ENCODE results near the gene TSTD1. TPM values are rescaled to one million over a fixed set of nuclear protein-coding genes. Genes with fewer than 3 reads are reported as not detected.
"Not testable (repeated sequence)": the region's sequence is repeated elsewhere in the genome, so short reads cannot be mapped to it uniquely, and the experiment has no call there.

TSTD1 gene
- total and polyA plus RNA-seq, 8 donors = 35.1 to 73.5 (median 45.7) TPM

DNA sequence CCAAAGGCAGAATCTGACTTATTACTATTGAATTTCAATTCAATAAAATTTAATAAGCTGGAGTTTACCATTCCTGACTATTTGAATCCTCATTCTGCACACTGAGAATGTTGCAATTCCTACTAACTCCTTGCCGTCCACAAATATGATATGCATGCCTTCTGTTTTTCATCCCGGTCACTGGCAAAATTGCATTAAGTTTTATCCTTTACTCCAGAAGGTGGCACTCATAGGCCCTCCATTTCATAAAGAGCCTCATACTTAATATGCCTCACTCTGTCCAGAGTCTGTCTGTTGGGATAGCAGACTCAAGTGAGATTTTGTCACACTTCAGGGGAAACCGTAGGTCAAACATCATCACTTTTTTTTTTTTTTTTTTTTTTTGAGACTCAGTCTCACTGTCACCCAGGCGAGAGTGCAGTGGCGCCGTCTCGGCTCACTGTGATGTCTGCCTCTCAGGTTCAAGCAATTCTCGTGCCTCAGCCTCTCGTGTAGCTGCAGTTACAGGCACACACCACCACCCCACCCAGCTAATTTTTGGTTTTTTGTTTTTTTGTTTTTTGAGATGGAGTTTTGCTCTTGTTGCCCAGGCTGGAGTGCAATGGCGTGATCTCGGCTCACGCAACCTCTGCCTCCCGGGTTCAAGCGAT, 45.1 kb downstream of the TSTD1 start:
- Histone ChIP-seq H3K4me3 (no peak overlapping the region), H3K27me3 (no peaks in the 10 kb centered on the region), H3K4me1 (peaks cover 0 to 47% of the 10 kb centered on the region in 2 donors), H3K27ac (no peak overlapping the region), H3K9me3 (no peaks in the 10 kb centered on the region), H3K36me3 (peaks cover 0 to 13% of the 10 kb centered on the region in 2 donors)
- ATAC-seq = peak; percentile 55
- TF ChIP-seq, protein P1, sequence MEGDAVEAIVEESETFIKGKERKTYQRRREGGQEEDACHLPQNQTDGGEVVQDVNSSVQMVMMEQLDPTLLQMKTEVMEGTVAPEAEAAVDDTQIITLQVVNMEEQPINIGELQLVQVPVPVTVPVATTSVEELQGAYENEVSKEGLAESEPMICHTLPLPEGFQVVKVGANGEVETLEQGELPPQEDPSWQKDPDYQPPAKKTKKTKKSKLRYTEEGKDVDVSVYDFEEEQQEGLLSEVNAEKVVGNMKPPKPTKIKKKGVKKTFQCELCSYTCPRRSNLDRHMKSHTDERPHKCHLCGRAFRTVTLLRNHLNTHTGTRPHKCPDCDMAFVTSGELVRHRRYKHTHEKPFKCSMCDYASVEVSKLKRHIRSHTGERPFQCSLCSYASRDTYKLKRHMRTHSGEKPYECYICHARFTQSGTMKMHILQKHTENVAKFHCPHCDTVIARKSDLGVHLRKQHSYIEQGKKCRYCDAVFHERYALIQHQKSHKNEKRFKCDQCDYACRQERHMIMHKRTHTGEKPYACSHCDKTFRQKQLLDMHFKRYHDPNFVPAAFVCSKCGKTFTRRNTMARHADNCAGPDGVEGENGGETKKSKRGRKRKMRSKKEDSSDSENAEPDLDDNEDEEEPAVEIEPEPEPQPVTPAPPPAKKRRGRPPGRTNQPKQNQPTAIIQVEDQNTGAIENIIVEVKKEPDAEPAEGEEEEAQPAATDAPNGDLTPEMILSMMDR (IDR thresholded peaks at IDR 0.05) = peak in 1 of 2 donors; percentile 22
- DNase-seq = peak in 3 of 4 donors; percentile 31 to 78 (median 58)
- intact Hi-C loops (cut with DNase I) = no loop called here

DNA sequence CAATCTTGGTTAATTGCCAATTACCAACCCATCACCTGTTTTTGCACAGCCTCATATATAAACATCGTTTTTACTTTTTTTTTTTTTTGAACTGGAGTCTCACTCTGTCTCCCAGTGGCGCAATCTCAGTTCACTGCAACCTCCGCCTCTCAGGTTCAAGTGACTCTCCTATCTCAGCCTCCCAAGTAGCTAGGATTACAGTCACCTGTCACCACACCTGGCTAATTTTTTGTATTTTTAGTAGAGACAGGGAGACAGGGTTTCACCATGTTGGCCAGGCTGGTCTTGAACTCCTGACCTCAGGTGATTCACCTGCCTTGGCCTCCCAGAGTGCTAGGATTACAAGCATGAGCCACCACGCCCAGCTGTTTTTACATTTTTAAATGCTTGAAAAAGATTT, 46.7 kb downstream of the TSTD1 start:
- H3K4me3 ChIP-seq; H3K27ac ChIP-seq; H3K27me3 ChIP-seq; DNase-seq; H3K9me3 ChIP-seq; H3K36me3 ChIP-seq; ATAC-seq; intact Hi-C loops (cut with DNase I): not testable (repeated sequence)
- peaks cover 0 to 30% of the 10 kb centered on the region in 2 donors for H3K4me1 ChIP-seq

Other genes starting within 250 kb of the TSTD1 start
- gene LY9, start 242.8 kb downstream of the TSTD1 start, total RNA-seq = 1 to 10 TPM in 1 of 2 donors, under 1 TPM in 1; 0.82 to 2.5 TPM
- gene LY9, start 242.8 kb downstream of the TSTD1 start, polyA plus RNA-seq (ENCODE audit: insufficient read length in 6 of 6) = under 1 TPM; 0.29 to 0.84 (median 0.43) TPM
- gene CD244, start 176.1 kb downstream of the TSTD1 start, total RNA-seq = 1 to 10 TPM in 1 of 2 donors, under 1 TPM in 1; 0.90 to 3.7 TPM
- gene CD244, start 176.1 kb downstream of the TSTD1 start, polyA plus RNA-seq (ENCODE audit: insufficient read length in 6 of 6) = 1 to 10 TPM in 1 of 6 donors, under 1 TPM in 5; 0.43 to 1.0 (median 0.71) TPM
- gene ITLN1, start 153.8 kb downstream of the TSTD1 start, total RNA-seq = 1 to 10 TPM in 1 of 2 donors, under 1 TPM in 1; 0.73 to 3.3 TPM
- 1 to 10 TPM in 1 of 6 donors, under 1 TPM in 5; 0.27 to 1.9 (median 0.68) TPM for gene ITLN1, start 153.8 kb downstream of the TSTD1 start, polyA plus RNA-seq (ENCODE audit: insufficient read length in 6 of 6)
- gene ITLN2, start 84.2 kb downstream of the TSTD1 start, total RNA-seq = 1 to 10 TPM; 1.5 to 1.8 TPM
- gene ITLN2, start 84.2 kb downstream of the TSTD1 start, polyA plus RNA-seq (ENCODE audit: insufficient read length in 6 of 6) = under 1 TPM in 2 of 6 donors, not detected in 4; 0.17 to 0.18 TPM
- gene F11R, start 17.8 kb downstream of the TSTD1 start, total RNA-seq = 100 to 1,000 TPM; 142 to 164 TPM
- 100 to 1,000 TPM in 2 of 6 donors, 10 to 100 TPM in 4; 76.9 to 107 (median 94.6) TPM for gene F11R, start 17.8 kb downstream of the TSTD1 start, polyA plus RNA-seq (ENCODE audit: insufficient read length in 6 of 6)
- gene USF1, start 7.0 kb upstream of the TSTD1 start, total RNA-seq = 10 to 100 TPM; 56.1 to 72.4 TPM
- 10 to 100 TPM; 61.1 to 75.4 (median 66.5) TPM for gene USF1, start 7.0 kb upstream of the TSTD1 start, polyA plus RNA-seq (ENCODE audit: insufficient read length in 6 of 6)
- 10 to 100 TPM; 18.8 to 57.7 TPM for gene ARHGAP30, start 30.9 kb upstream of the TSTD1 start, total RNA-seq
- 1 to 10 TPM; 3.0 to 4.5 (median 4.0) TPM for gene ARHGAP30, start 30.9 kb upstream of the TSTD1 start, polyA plus RNA-seq (ENCODE audit: insufficient read length in 6 of 6)
- gene NECTIN4, start 50.6 kb upstream of the TSTD1 start, total RNA-seq = 1 to 10 TPM; 5.6 to 9.6 TPM
- gene NECTIN4, start 50.6 kb upstream of the TSTD1 start, polyA plus RNA-seq (ENCODE audit: insufficient read length in 6 of 6) = 10 to 100 TPM in 3 of 6 donors, 1 to 10 TPM in 3; 7.9 to 11.2 (median 9.5) TPM
- 10 to 100 TPM in 1 of 2 donors, 1 to 10 TPM in 1; 4.5 to 10.3 TPM for gene KLHDC9, start 59.4 kb upstream of the TSTD1 start, total RNA-seq
- gene KLHDC9, start 59.4 kb upstream of the TSTD1 start, polyA plus RNA-seq (ENCODE audit: insufficient read length in 6 of 6) = 1 to 10 TPM; 4.3 to 7.7 (median 5.1) TPM
- gene PFDN2, start 79.1 kb upstream of the TSTD1 start, total RNA-seq = 10 to 100 TPM; 42.5 to 47.9 TPM
- 10 to 100 TPM; 45.8 to 57.0 (median 52.8) TPM for gene PFDN2, start 79.1 kb upstream of the TSTD1 start, polyA plus RNA-seq (ENCODE audit: insufficient read length in 6 of 6)
- gene NIT1, start 79.1 kb upstream of the TSTD1 start, total RNA-seq = 10 to 100 TPM; 38.7 to 40.2 TPM
- gene NIT1, start 79.1 kb upstream of the TSTD1 start, polyA plus RNA-seq (ENCODE audit: insufficient read length in 6 of 6) = 10 to 100 TPM; 40.7 to 44.6 (median 41.6) TPM
- gene DEDD, start 93.7 kb upstream of the TSTD1 start, total RNA-seq = 10 to 100 TPM; 25.8 to 34.6 TPM
- gene DEDD, start 93.7 kb upstream of the TSTD1 start, polyA plus RNA-seq (ENCODE audit: insufficient read length in 6 of 6) = 10 to 100 TPM; 49.0 to 55.8 (median 51.6) TPM
- 10 to 100 TPM; 93.8 to 99.8 TPM for gene UFC1, start 115.0 kb upstream of the TSTD1 start, total RNA-seq
- 100 to 1,000 TPM; 134 to 163 (median 152) TPM for gene UFC1, start 115.0 kb upstream of the TSTD1 start, polyA plus RNA-seq (ENCODE audit: insufficient read length in 6 of 6)
- gene USP21, start 120.5 kb upstream of the TSTD1 start, total RNA-seq = 10 to 100 TPM; 24.1 to 25.8 TPM
- 10 to 100 TPM; 42.1 to 53.3 (median 49.1) TPM for gene USP21, start 120.5 kb upstream of the TSTD1 start, polyA plus RNA-seq (ENCODE audit: insufficient read length in 6 of 6)
- 10 to 100 TPM; 15.2 to 18.7 TPM for gene PPOX, start 127.5 kb upstream of the TSTD1 start, total RNA-seq
- gene PPOX, start 127.5 kb upstream of the TSTD1 start, polyA plus RNA-seq (ENCODE audit: insufficient read length in 6 of 6) = 10 to 100 TPM; 41.9 to 53.0 (median 49.3) TPM
- gene B4GALT3, start 138.5 kb upstream of the TSTD1 start, total RNA-seq = 10 to 100 TPM; 35.3 to 35.8 TPM
- gene B4GALT3, start 138.5 kb upstream of the TSTD1 start, polyA plus RNA-seq (ENCODE audit: insufficient read length in 6 of 6) = 10 to 100 TPM; 36.1 to 42.3 (median 37.6) TPM
- gene ADAMTS4, start 160.1 kb upstream of the TSTD1 start, total RNA-seq = 10 to 100 TPM; 13.4 to 15.4 TPM
- 1 to 10 TPM; 1.4 to 3.5 (median 2.4) TPM for gene ADAMTS4, start 160.1 kb upstream of the TSTD1 start, polyA plus RNA-seq (ENCODE audit: insufficient read length in 6 of 6)
- 10 to 100 TPM; 67.7 to 78.6 TPM for gene NDUFS2, start 163.4 kb upstream of the TSTD1 start, total RNA-seq
- gene NDUFS2, start 163.4 kb upstream of the TSTD1 start, polyA plus RNA-seq (ENCODE audit: insufficient read length in 6 of 6) = 100 to 1,000 TPM; 142 to 188 (median 161) TPM
- gene FCER1G, start 176.3 kb upstream of the TSTD1 start, total RNA-seq = 100 to 1,000 TPM; 102 to 329 TPM
- 10 to 100 TPM; 14.6 to 22.0 (median 15.8) TPM for gene FCER1G, start 176.3 kb upstream of the TSTD1 start, polyA plus RNA-seq (ENCODE audit: insufficient read length in 6 of 6)
- gene APOA2, start 184.7 kb upstream of the TSTD1 start, total RNA-seq = not detected
- gene APOA2, start 184.7 kb upstream of the TSTD1 start, polyA plus RNA-seq (ENCODE audit: insufficient read length in 6 of 6) = 1 to 10 TPM in 2 of 6 donors, under 1 TPM in 1, not detected in 3; 0.67 to 9.4 (median 6.8) TPM
- 10 to 100 TPM; 12.7 to 15.6 TPM for gene TOMM40L, start 187.1 kb upstream of the TSTD1 start, total RNA-seq
- gene TOMM40L, start 187.1 kb upstream of the TSTD1 start, polyA plus RNA-seq (ENCODE audit: insufficient read length in 6 of 6) = 10 to 100 TPM in 4 of 6 donors, 1 to 10 TPM in 2; 9.2 to 12.7 (median 10.9) TPM
- gene NR1I3, start 199.2 kb upstream of the TSTD1 start, total RNA-seq = not detected
- 1 to 10 TPM in 4 of 6 donors, under 1 TPM in 2; 0.48 to 1.5 (median 1.2) TPM for gene NR1I3, start 199.2 kb upstream of the TSTD1 start, polyA plus RNA-seq (ENCODE audit: insufficient read length in 6 of 6)
- 1 to 10 TPM; 1.5 to 6.6 TPM for gene PCP4L1, start 219.8 kb upstream of the TSTD1 start, total RNA-seq
- 1 to 10 TPM in 4 of 6 donors, under 1 TPM in 2; 0.53 to 1.4 (median 1.2) TPM for gene PCP4L1, start 219.8 kb upstream of the TSTD1 start, polyA plus RNA-seq (ENCODE audit: insufficient read length in 6 of 6)